ENCODE measurements around the gene EPHA5. TPM values are rescaled to one million over a fixed set of nuclear protein-coding genes. Genes with fewer than 3 reads are reported as not detected.

Gene EPHA5
- total RNA-seq, 1 experiment from 2014 or later: not detected

- no peak for TF ChIP-seq RAD21 (IDR thresholded peaks at IDR 0.05; ENCODE audit: low read depth)
These were observed 924 bp downstream of the EPHA5 start (continued) for GRCh38 chr4:65669111-65670019.

DNA sequence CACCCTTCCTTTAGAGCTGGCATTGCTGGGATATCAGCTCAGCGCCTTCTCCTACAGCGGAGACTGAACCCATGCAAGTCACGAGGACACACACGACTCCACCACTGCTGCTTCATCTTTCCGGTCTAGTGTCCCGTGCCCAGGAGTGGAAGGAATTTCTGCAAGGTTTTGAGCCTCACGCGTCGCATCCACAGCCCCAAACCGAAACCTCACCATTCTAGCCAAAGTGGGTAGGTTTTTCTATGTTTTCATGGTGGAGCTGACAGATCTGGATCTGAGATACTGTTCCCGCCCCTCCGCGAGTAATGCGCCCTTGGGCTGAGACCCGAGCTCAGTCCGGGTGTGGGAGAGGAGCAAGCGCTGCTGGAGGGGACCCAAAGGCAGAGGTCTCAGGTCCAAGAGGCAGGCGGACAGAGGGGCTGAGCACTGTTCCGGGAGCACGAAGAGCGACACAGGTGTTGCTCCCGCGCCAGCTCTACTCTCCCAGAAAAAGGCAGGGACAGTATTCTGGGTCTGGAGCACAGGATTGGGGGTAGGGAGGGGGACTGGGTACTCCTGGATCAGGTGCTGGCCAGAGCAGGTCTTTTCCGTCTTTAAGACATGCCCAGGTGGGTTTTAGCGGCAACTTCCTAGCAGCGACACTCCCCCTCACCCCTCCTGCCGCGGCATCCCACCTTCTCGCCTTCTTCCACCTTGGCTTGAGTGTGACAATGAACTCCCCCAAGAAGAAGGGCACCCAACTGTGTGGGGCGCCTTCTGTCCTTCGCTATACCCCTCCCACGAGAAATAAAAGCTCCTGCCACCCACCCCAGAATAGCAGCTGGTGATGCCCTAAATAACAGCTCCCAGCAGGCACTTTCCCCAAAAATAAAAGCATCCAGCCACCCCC, 1.8 kb downstream of the EPHA5 start:
- no peak overlapping the region for H3K4me2 ChIP-seq (ENCODE audit: low read length)
- DNase-seq (ENCODE audit: low read depth, low spot score) (no peak), ATAC-seq (no peak)
- no peaks in the 10 kb centered on the region for H3K36me3 ChIP-seq (ENCODE audit: control insufficient read depth in 1 of 2, insufficient read depth in 2 of 2, low read length in 2 of 2)
- H3K4me1 ChIP-seq (ENCODE audit: control insufficient read depth in 1 of 2, insufficient read depth in 2 of 2, low read length in 2 of 2): no peaks in the 10 kb centered on the region
- H3K27me3 ChIP-seq (ENCODE audit: insufficient read depth, low read length): no peaks in the 10 kb centered on the region
- RAD21 ChIA-PET (ENCODE audit: low non-redundant PET in 1 of 2, low total read pairs in 2 of 2, uncharacterized antibody in 2 of 2, unreplicated experiment in 2 of 2): no interaction called here
- CTCF ChIA-PET: no interaction called here
- intact Hi-C loops (cut with micrococcal nuclease): no loop called here
- H3K9me2 ChIP-seq (ENCODE audit: insufficient read depth): no peaks in the 10 kb centered on the region
- BruUV-seq (replicated peaks): no TSS peak
- POLR2A ChIA-PET: no interaction called here
- H4K20me1 ChIP-seq (ENCODE audit: insufficient read depth): no peaks in the 10 kb centered on the region
- H2AFZ ChIP-seq (ENCODE audit: low read depth, low read length, poor library complexity, severe bottlenecking): no peak overlapping the region
- H3K27ac ChIP-seq (ENCODE audit: low read depth, low read length): no peak overlapping the region
- H3K4me3 ChIP-seq (replicated peaks in 1 of 2; ENCODE audit: low read depth in 1 of 2, low read length in 2 of 2): no peak overlapping the region
- H3K79me2 ChIP-seq (ENCODE audit: insufficient read depth, low read length): no peaks in the 10 kb centered on the region
- no peak overlapping the region for H3K9ac ChIP-seq (ENCODE audit: low read length)
- peaks cover 5 to 25% of the 10 kb centered on the region in 2 experiments; a peak in 2 of 4 replicates for H3K9me3 ChIP-seq (ENCODE audit: control insufficient read depth in 1 of 2, insufficient read depth in 1 of 2, low read depth in 1 of 2, low read length in 2 of 2)
- TF ChIP-seq SIN3A (IDR thresholded peaks at IDR 0.05; ENCODE audit: low read depth): no peak
- TF ChIP-seq EGR1 (IDR thresholded peaks at IDR 0.05; ENCODE audit: low read depth): no peak
- no peak for TF ChIP-seq SP1 (IDR thresholded peaks at IDR 0.05; ENCODE audit: low read depth)
- no peak for TF ChIP-seq ZNF274 (IDR thresholded peaks at IDR 0.05; ENCODE audit: low read depth, low read length)
- TF ChIP-seq FOSL1 (IDR thresholded peaks at IDR 0.05; ENCODE audit: low read depth): no peak
- TF ChIP-seq, protein P1, sequence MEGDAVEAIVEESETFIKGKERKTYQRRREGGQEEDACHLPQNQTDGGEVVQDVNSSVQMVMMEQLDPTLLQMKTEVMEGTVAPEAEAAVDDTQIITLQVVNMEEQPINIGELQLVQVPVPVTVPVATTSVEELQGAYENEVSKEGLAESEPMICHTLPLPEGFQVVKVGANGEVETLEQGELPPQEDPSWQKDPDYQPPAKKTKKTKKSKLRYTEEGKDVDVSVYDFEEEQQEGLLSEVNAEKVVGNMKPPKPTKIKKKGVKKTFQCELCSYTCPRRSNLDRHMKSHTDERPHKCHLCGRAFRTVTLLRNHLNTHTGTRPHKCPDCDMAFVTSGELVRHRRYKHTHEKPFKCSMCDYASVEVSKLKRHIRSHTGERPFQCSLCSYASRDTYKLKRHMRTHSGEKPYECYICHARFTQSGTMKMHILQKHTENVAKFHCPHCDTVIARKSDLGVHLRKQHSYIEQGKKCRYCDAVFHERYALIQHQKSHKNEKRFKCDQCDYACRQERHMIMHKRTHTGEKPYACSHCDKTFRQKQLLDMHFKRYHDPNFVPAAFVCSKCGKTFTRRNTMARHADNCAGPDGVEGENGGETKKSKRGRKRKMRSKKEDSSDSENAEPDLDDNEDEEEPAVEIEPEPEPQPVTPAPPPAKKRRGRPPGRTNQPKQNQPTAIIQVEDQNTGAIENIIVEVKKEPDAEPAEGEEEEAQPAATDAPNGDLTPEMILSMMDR (IDR thresholded peaks at IDR 0.05 in 2 of 3, conservative IDR thresholded peaks at IDR 0.05 in 1 of 3; ENCODE audit: borderline replicate concordance in 1 of 3, insufficient read depth in 1 of 3, low read depth in 2 of 3, low read length in 2 of 3): no peak
- TF ChIP-seq, protein P2, sequence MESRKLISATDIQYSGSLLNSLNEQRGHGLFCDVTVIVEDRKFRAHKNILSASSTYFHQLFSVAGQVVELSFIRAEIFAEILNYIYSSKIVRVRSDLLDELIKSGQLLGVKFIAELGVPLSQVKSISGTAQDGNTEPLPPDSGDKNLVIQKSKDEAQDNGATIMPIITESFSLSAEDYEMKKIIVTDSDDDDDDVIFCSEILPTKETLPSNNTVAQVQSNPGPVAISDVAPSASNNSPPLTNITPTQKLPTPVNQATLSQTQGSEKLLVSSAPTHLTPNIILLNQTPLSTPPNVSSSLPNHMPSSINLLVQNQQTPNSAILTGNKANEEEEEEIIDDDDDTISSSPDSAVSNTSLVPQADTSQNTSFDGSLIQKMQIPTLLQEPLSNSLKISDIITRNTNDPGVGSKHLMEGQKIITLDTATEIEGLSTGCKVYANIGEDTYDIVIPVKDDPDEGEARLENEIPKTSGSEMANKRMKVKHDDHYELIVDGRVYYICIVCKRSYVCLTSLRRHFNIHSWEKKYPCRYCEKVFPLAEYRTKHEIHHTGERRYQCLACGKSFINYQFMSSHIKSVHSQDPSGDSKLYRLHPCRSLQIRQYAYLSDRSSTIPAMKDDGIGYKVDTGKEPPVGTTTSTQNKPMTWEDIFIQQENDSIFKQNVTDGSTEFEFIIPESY (IDR thresholded peaks at IDR 0.05; ENCODE audit: extremely low read depth, insufficient replicate concordance, low read length): no peak
- no peak for TF ChIP-seq POLR2AphosphoS5 (IDR thresholded peaks at IDR 0.05; ENCODE audit: low read depth, low read length)
- TF ChIP-seq MAX (IDR thresholded peaks at IDR 0.05): no peak
- no peak for TF ChIP-seq YY1 (IDR thresholded peaks at IDR 0.05; ENCODE audit: extremely low read depth, insufficient replicate concordance, low read depth, low read length)
- TF ChIP-seq CEBPB (IDR thresholded peaks at IDR 0.05; ENCODE audit: low read depth): no peak
- TF ChIP-seq POLR2A (IDR thresholded peaks at IDR 0.05; ENCODE audit: borderline replicate concordance, extremely low read depth, insufficient read depth, insufficient read length): no peak
- TF ChIP-seq JUND (IDR thresholded peaks at IDR 0.05): no peak
- no peak for TF ChIP-seq CBX3 (IDR thresholded peaks at IDR 0.05; ENCODE audit: low read depth)
- no peak for TF ChIP-seq ZFX (IDR thresholded peaks at IDR 0.05)
- no peak for TF ChIP-seq RAD21 (IDR thresholded peaks at IDR 0.05; ENCODE audit: low read depth)

Measured in HCT116 (cell line).